Cardiac septum (tissue), 1 donor: ENCODE measurements around the gene IL1RN. TPM values are rescaled to one million over a fixed set of nuclear protein-coding genes. Genes with fewer than 3 reads are reported as not detected.
A peak's percentile ranks its signal among the peaks of the same experiment; 100 is the strongest.

Experiments used
- DNase-seq: peaks from one replicate; pipeline ENCODE4 v3.0.0-alpha.2; 2020; ENCODE audit warnings: low spot score
- intact Hi-C: fragments of 100-400 bp; cut with DNase I; formaldehyde crosslinking; loops from one replicate; pipeline ENCODE4 v1.14.0; 2022
- total RNA-seq: library from RNA; stranded (reverse); fragmentation: NEBNext Ultra II Directional; extraction: Animal tissue kit (Norgen Biotek cat#: 25700); gene quantifications from one replicate; pipeline ENCODE4 v1.2.1, GENCODE V29; 2021
- donor health status: DM: no; HTN: no; CAD: no.

The IL1RN gene
- total RNA-seq, 1 donor from 2014 or later, result 0.59 TPM

- no peak for DNase-seq
- intact Hi-C loops, result no loop called here
These were observed 21.5 kb downstream of the IL1RN start for GRCh38 chr2:113148606-113149552.

- DNase-seq, result no peak
- intact Hi-C loops, result no loop called here
These were observed 22.3 kb downstream of the IL1RN start for GRCh38 chr2:113149553-113150257.

- intact Hi-C loops, result no loop called here
These were observed 22.8 kb downstream of the IL1RN start for GRCh38 chr2:113150258-113150601.

GRCh38 chr2:113155331-113155730, 27.9 kb downstream of the IL1RN start:
- intact Hi-C loops, result no loop called here
- no peak for DNase-seq

More at GRCh38 chr2:113150258-113150601, 22.8 kb downstream of the IL1RN start:
- no peak for DNase-seq

- DNase-seq, result no peak
- intact Hi-C loops, result no loop called here
These were observed 29.1 kb downstream of the IL1RN start for GRCh38 chr2:113156278-113157117.

- intact Hi-C loops, result no loop called here
- no peak for DNase-seq
These were observed 29.9 kb downstream of the IL1RN start for GRCh38 chr2:113157118-113157896.

- DNase-seq, result no peak
- intact Hi-C loops, result no loop called here
These were observed 30.7 kb downstream of the IL1RN start for GRCh38 chr2:113157897-113158753.

- DNase-seq, result no peak
- intact Hi-C loops, result no loop called here
These were observed 31.6 kb downstream of the IL1RN start for GRCh38 chr2:113158884-113159553.

GRCh38 chr2:113160248-113160647, 32.9 kb downstream of the IL1RN start:
- intact Hi-C loops, result no loop called here
- no peak for DNase-seq

GRCh38 chr2:113160962-113161361, 33.6 kb downstream of the IL1RN start:
- DNase-seq, result no peak
- intact Hi-C loops, result no loop called here

- intact Hi-C loops, result no loop called here
- no peak for DNase-seq
These were observed 34.8 kb downstream of the IL1RN start for GRCh38 chr2:113162173-113162572.

- DNase-seq, result no peak
- intact Hi-C loops, result no loop called here
These were observed 35.5 kb downstream of the IL1RN start for GRCh38 chr2:113162869-113163268.

GRCh38 chr2:113164215-113164929, 37.0 kb downstream of the IL1RN start:
- DNase-seq, result no peak
- intact Hi-C loops, result no loop called here

- peak; percentile 19 for DNase-seq
- intact Hi-C loops, result no loop called here
These were observed 37.7 kb downstream of the IL1RN start for GRCh38 chr2:113164930-113165585.

GRCh38 chr2:113166187-113166645, 38.8 kb downstream of the IL1RN start:
- DNase-seq, result no peak
- intact Hi-C loops, result no loop called here

GRCh38 chr2:113167115-113167932, 39.9 kb downstream of the IL1RN start:
- intact Hi-C loops, result no loop called here
- DNase-seq, result no peak
